A673 (cell line): Measurements from ENCODE around the gene ATRNL1.

Source experiments
- CTCF ChIP-seq: fragments of 300-800, 200-600 bp; sonication (generic); conservative IDR thresholded peaks from 2 replicates; pipeline ENCODE4 v1.5.1; 2017; ENCODE audit warnings: low read depth, mild to moderate bottlenecking, antibody characterized with exemption, low read length, moderate library complexity, mixed read lengths
- EZH2 ChIP-seq: fragments of 200-600 bp; sonication (generic); IDR thresholded peaks from 2 replicates; pipeline ENCODE4 v1.6.1; 2017; ENCODE audit warnings: borderline replicate concordance, low read depth, mild to moderate bottlenecking, mixed read lengths, antibody characterized with exemption, low read length; ENCODE audit not compliant: poor library complexity, severe bottlenecking

GRCh38 chr10:115653473-115653872 is 560.3 kb downstream of the ATRNL1 start:
- TF ChIP-seq CTCF (no peak), EZH2 (no peak)
